Testis (tissue), 2 donors: ENCODE results near the gene LCLAT1.

Source experiments
- POLR2A ChIP-seq: fragments of 450-650 bp; IDR thresholded peaks from one replicate; pipeline ENCODE4 v1.6.1; 2017; ENCODE audit warnings: antibody characterized with exemption, mild to moderate bottlenecking, moderate library complexity
- TF ChIP-seq, protein P1 (sequence below), 3 experiments: fragments of 450-650 bp in 2 of 3; fragments of 200-600 bp in 1 of 3; sonication (generic) in 1 of 3; IDR thresholded peaks; one replicate each; pipeline ENCODE4 v1.5.1; 2016 to 2019; ENCODE audit warnings: antibody characterized with exemption in 3 of 3, mild to moderate bottlenecking in 2 of 3, moderate library complexity in 1 of 3

DNA sequence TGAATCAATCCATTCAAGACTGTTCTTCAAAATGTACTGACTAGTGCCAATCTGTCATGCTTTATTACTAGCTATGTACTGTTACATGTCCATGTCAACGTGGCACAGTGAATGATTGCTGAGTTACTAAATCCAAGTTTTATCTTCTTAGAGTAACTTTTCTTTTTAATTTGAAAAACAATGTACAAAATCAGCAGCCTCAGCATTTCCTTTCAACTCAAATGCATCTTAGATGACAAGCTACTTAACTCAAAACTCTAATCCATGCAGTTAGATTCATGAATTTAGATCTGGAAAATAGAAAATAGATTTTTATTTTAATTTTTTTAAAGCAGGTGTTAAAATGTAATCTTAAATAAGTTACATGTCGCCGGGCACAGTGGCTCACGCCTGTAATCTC, 186.0 kb downstream of the LCLAT1 start:
- TF ChIP-seq, protein P1, sequence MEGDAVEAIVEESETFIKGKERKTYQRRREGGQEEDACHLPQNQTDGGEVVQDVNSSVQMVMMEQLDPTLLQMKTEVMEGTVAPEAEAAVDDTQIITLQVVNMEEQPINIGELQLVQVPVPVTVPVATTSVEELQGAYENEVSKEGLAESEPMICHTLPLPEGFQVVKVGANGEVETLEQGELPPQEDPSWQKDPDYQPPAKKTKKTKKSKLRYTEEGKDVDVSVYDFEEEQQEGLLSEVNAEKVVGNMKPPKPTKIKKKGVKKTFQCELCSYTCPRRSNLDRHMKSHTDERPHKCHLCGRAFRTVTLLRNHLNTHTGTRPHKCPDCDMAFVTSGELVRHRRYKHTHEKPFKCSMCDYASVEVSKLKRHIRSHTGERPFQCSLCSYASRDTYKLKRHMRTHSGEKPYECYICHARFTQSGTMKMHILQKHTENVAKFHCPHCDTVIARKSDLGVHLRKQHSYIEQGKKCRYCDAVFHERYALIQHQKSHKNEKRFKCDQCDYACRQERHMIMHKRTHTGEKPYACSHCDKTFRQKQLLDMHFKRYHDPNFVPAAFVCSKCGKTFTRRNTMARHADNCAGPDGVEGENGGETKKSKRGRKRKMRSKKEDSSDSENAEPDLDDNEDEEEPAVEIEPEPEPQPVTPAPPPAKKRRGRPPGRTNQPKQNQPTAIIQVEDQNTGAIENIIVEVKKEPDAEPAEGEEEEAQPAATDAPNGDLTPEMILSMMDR (IDR thresholded peaks at IDR 0.05): no peak
- TF ChIP-seq POLR2A: no peak
